Central memory CD8-positive, alpha-beta T cell (primary cell): ENCODE data around the gene TICAM1.
"Not testable (repeated sequence)": the region's sequence is repeated elsewhere in the genome, so short reads cannot be mapped to it uniquely, and the experiment has no call there.

ENCODE experiments used
- ATAC-seq: fragments of 150-1000 bp; cut with Tn5 transposase; replicated peaks from 2 replicates; pipeline ENCODE4 v1.10.0; 2022; ENCODE audit warnings: mild to moderate bottlenecking, moderate FRiP score, moderate number of reproducible peaks; ENCODE audit not compliant: poor library complexity, severe bottlenecking; ENCODE audit errors: extremely low read depth
- DNase-seq, 2 donors: peaks; one replicate each; pipeline ENCODE4 v3.0.0; 2021; ENCODE audit warnings: low spot score in 2 of 2
- H3K27ac Mint-ChIP-seq: one replicate; pipeline ENCODE4 v1.8.0; 2022; ENCODE audit warnings: low read depth, mild to moderate bottlenecking, moderate library complexity, mixed read lengths
- H3K27me3 Mint-ChIP-seq: one replicate; pipeline ENCODE4 v1.8.0; 2022; ENCODE audit warnings: mixed read lengths
- H3K36me3 Mint-ChIP-seq: one replicate; pipeline ENCODE4 v1.8.0; 2022; ENCODE audit warnings: mild to moderate bottlenecking, moderate library complexity, mixed read lengths; ENCODE audit not compliant: insufficient read depth
- H3K4me1 Mint-ChIP-seq: one replicate; pipeline ENCODE4 v1.8.0; 2022; ENCODE audit warnings: mixed read lengths
- H3K4me3 Mint-ChIP-seq: one replicate; pipeline ENCODE4 v1.8.0; 2022; ENCODE audit warnings: mild to moderate bottlenecking, moderate library complexity, mixed read lengths
- H3K9me3 Mint-ChIP-seq: one replicate; pipeline ENCODE4 v1.8.0; 2022; ENCODE audit warnings: mixed read lengths

TICAM1 gene

DNA sequence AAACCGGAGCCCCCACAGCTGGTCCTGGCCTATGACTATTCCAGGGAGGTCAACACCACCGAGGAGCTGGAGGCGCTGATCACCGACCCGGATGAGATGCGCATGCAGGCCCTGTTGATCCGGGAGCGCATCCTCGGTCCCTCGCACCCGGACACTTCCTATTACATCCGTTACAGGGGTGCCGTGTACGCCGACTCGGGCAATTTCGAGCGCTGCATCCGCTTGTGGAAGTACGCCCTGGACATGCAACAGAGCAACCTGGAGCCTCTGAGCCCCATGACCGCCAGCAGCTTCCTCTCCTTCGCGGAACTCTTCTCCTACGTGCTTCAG is 38.7 kb downstream of the TICAM1 start:
- ATAC-seq, H3K27ac Mint-ChIP-seq, H3K9me3 Mint-ChIP-seq, H3K27me3 Mint-ChIP-seq, DNase-seq: not testable (repeated sequence)
- Mint-ChIP-seq H3K4me1 (peaks cover 21% of the 10 kb centered on the region), H3K36me3 (peaks cover 44% of the 10 kb centered on the region), H3K4me3 (peak overlapping the region; percentile 71)

DNA sequence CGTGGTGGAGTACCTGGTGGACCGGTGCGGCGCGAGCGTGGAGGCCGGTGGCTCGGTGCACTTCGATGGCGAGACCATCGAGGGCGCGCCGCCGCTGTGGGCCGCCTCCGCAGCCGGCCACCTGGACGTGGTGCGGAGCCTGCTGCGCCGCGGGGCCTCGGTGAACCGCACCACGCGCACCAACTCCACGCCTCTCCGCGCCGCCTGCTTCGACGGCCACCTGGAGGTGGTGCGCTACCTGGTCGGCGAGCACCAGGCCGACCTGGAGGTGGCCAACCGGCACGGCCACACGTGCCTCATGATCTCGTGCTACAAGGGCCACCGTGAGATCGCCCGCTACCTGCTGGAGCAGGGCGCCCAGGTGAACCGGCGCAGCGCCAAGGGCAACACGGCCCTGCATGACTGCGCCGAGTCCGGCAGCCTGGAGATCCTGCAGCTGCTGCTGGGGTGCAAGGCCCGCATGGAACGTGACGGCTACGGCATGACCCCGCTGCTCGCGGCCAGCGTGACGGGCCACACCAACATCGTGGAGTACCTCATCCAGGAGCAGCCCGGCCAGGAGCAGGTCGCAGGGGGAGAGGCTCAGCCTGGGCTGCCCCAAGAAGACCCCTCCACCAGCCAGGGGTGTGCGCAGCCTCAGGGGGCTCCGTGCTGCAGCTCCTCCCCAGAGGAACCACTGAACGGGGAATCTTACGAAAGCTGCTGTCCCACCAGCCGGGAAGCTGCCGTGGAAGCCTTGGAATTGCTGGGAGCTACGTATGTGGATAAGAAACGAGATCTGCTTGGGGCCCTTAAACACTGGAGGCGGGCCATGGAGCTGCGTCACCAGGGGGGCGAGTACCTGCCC is 39.3 kb downstream of the TICAM1 start:
- peaks cover 21% of the 10 kb centered on the region for H3K4me1 Mint-ChIP-seq

DNA sequence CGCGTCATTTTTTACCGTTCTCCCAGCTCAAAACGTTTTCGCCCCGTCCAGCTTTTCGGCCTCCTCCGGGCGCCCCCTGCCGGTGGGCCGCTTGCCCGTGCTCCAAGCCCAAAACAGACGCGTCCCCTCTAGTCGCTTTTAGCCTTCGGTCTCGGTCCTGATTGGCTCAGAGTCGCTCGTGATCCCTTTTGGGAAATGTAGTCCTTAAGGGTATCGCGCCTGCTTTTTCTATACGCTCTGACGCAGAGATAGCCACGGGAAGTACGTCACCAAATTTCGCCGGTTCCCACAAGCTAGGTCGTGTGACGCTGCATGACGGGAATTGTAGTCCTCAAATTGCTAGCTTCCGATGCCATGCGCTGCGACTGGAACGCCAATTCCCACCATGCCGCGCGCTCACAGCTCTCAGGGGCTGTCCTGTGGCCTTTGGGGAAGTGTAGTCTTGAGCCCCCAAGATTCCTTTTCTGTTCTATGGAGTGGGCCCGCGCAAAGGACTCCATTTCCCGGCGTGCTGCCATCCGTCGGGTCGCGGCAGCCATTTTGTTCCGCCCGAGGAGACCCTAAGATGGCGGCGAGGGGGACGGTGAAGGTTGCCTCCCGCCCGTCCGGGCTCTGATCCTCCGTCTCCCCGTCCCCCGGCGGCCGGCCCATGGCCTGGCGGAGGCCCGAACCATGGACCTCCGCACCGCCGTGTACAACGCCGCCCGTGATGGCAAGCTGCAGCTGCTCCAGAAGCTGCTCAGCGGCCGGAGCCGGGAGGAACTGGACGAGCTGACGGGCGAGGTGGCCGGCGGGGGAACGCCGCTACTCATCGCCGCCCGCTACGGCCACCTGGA is 40.1 kb downstream of the TICAM1 start, which contains the start of gene FEM1A:
TSS of gene FEM1A (plus strand) at position 552 of the 836 bp plus-strand sequence. CDS start at position 673, 121 bp downstream.
- H3K4me3 Mint-ChIP-seq: peak within 1 kb of the TSS; percentile 71
- no peaks in the 10 kb centered on the region for H3K27me3 Mint-ChIP-seq
- H3K4me1 Mint-ChIP-seq: peaks cover 15% of the 10 kb centered on the region
- H3K9me3 Mint-ChIP-seq: no peaks in the 10 kb centered on the region
- H3K27ac Mint-ChIP-seq: peak within 1 kb of the TSS; percentile 75
- DNase-seq (peak; percentile 95 to 99), ATAC-seq (peak; percentile 94)
- H3K36me3 Mint-ChIP-seq: peaks cover 32% of the 10 kb centered on the region

More for the DNA sequence above, 39.3 kb downstream of the TICAM1 start:
- H3K27me3 Mint-ChIP-seq, H3K9me3 Mint-ChIP-seq, ATAC-seq, DNase-seq: not testable (repeated sequence)
- Mint-ChIP-seq H3K4me3 (peak overlapping the region; percentile 71), H3K36me3 (peaks cover 41% of the 10 kb centered on the region), H3K27ac (peak overlapping the region; percentile 75)

DNA sequence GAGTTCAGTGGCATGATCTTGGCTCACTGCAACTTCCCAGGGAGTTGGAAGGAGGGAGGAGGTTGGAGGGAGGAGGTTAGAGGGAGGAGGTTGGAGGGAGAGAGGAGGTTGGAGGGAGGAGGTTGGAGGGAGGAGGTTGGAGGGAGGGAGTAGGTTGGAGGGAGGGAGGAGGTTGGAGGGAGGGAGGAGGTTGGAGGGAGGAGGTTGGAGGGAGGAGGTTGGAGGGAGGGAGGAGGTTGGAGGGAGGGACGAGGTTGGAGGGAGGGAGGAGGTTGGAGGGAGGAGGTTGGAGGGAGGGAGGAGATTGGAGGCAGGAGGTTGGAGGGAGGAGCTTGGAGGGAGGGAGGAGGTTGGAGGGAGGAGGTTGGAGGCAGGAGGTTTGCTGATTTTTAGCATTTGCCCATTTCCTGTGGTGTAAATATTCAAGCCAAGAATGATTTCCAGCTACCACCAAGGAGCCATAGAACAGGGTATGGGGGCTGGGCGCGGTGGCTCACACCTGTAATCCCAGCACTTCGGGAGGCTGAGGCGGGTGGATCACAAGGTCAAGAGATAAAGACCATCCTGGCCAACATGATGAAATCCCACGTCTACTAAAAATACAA is 45.0 kb downstream of the TICAM1 start:
- not testable (repeated sequence) for H3K4me1 Mint-ChIP-seq, H3K36me3 Mint-ChIP-seq, H3K9me3 Mint-ChIP-seq, DNase-seq, ATAC-seq, H3K4me3 Mint-ChIP-seq, H3K27ac Mint-ChIP-seq
- peaks cover 19% of the 10 kb centered on the region for H3K27me3 Mint-ChIP-seq

DNA sequence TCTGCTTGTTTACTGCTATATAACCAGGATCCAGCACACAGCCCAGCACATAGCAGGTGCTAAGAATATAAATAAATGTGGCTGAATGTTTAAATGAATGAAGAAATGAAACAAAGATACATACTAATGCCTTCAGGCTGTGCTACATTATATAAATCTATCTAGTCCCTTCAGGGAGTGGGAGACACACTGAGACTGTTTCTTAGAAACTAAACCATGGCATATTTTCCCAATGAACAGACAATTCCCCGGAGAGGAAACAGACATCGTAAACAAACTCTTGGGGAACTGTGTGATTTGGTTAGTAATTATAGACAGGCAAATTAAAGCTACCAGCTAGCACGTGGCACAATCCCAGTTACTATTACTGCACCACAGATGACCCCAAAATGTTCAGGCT is 49.7 kb downstream of the TICAM1 start:
- Mint-ChIP-seq H3K4me1 (no peaks in the 10 kb centered on the region), H3K36me3 (no peaks in the 10 kb centered on the region), H3K4me3 (no peak overlapping the region), H3K27me3 (peaks cover 36% of the 10 kb centered on the region), H3K27ac (no peak overlapping the region), H3K9me3 (no peaks in the 10 kb centered on the region)
- ATAC-seq (no peak), DNase-seq (no peak)

DNA sequence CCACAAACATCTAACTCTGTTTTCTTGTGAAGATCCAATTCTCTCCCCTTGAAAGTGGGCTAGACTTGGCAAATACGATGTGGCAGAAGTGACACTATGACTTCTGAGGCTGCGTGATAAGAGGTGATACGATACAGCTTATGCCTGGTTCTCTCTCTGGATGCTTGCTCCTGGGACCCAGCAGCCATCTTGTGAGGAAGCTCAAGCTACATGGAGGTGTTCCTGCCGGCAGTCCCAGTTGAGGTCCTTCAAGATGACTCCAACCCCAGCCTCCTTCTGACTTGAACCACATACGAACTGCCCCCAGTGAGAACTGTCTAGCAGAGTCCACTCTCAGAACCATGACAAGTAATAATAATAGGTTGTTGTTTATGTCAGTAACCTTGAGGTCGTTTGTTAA is 50.7 kb downstream of the TICAM1 start:
- ATAC-seq: no peak

GRCh38 chr19:4778124-4778523 is 53.4 kb downstream of the TICAM1 start:
- H3K27me3 Mint-ChIP-seq: peaks cover 63% of the 10 kb centered on the region
- H3K4me1 Mint-ChIP-seq: not testable (repeated sequence)

More for the DNA sequence above, 50.7 kb downstream of the TICAM1 start:
- Mint-ChIP-seq H3K4me1 (no peaks in the 10 kb centered on the region), H3K9me3 (no peaks in the 10 kb centered on the region), H3K27me3 (peaks cover 46% of the 10 kb centered on the region), H3K4me3 (no peak overlapping the region), H3K27ac (no peak overlapping the region), H3K36me3 (no peaks in the 10 kb centered on the region)
- no peak for DNase-seq

GRCh38 chr19:4776436-4777211 is 54.9 kb downstream of the TICAM1 start:
- H3K27ac Mint-ChIP-seq: no peak overlapping the region
- DNase-seq (no peak), ATAC-seq (no peak)
- H3K4me1 Mint-ChIP-seq: no peaks in the 10 kb centered on the region
- H3K9me3 Mint-ChIP-seq: no peaks in the 10 kb centered on the region
- peaks cover 63% of the 10 kb centered on the region for H3K27me3 Mint-ChIP-seq
- no peaks in the 10 kb centered on the region for H3K36me3 Mint-ChIP-seq
- H3K4me3 Mint-ChIP-seq: no peak overlapping the region

More at GRCh38 chr19:4778124-4778523, 53.4 kb downstream of the TICAM1 start:
- H3K4me3 Mint-ChIP-seq, H3K36me3 Mint-ChIP-seq, ATAC-seq, H3K27ac Mint-ChIP-seq, DNase-seq, H3K9me3 Mint-ChIP-seq: not testable (repeated sequence)

GRCh38 chr19:4775627-4776152 is 55.8 kb downstream of the TICAM1 start:
- no peak for DNase-seq
- no peaks in the 10 kb centered on the region for H3K36me3 Mint-ChIP-seq
- H3K27ac Mint-ChIP-seq: no peak overlapping the region
- no peaks in the 10 kb centered on the region for H3K9me3 Mint-ChIP-seq
- H3K27me3 Mint-ChIP-seq: peaks cover 53% of the 10 kb centered on the region
- no peak for ATAC-seq
- H3K4me3 Mint-ChIP-seq: no peak overlapping the region
- H3K4me1 Mint-ChIP-seq: no peaks in the 10 kb centered on the region

DNA sequence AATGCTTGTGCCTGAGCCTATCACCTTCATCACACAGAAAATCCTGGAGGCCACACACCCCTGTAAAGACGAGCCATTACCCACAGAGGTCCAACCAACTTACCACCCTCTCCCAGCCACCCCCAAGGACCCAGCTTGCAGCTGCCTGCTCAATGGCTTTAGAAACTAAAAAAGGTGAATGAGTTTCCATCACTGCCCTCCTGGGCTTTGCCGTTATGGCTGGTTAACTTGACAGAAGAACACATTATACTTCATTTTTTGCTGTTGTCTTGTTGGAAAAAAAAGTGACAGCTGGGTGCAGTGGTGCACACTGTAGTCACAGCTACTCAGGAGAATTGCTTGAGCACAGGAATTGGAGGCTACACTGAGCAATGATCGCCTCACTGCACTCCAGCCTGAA is 57.4 kb downstream of the TICAM1 start:
- peaks cover 3% of the 10 kb centered on the region for H3K36me3 Mint-ChIP-seq
- DNase-seq: no peak
- no peak for ATAC-seq
- H3K27ac Mint-ChIP-seq: no peak overlapping the region
- no peaks in the 10 kb centered on the region for H3K4me1 Mint-ChIP-seq
- H3K4me3 Mint-ChIP-seq: no peak overlapping the region
- H3K27me3 Mint-ChIP-seq: peaks cover 53% of the 10 kb centered on the region
- H3K9me3 Mint-ChIP-seq: no peaks in the 10 kb centered on the region

GRCh38 chr19:4773047-4773640 is 58.4 kb downstream of the TICAM1 start:
- DNase-seq (no peak), ATAC-seq (no peak)
- Mint-ChIP-seq H3K27ac (no peak overlapping the region), H3K9me3 (no peaks in the 10 kb centered on the region), H3K4me1 (no peaks in the 10 kb centered on the region), H3K36me3 (peaks cover 4% of the 10 kb centered on the region), H3K4me3 (no peak overlapping the region), H3K27me3 (peaks cover 47% of the 10 kb centered on the region)
